GM18951 (cell line): ENCODE measurements around the gene DEGS2.

Experiments used
- POLR2A ChIP-seq: IDR thresholded peaks from 4 replicates; pipeline ENCODE4 v1.6.1; 2011; ENCODE audit warnings: mild to moderate bottlenecking; ENCODE audit not compliant: insufficient read length, insufficient read depth; ENCODE audit errors: extremely low read depth
- in situ Hi-C: fragments of 300-500 bp; cut with MboI; formaldehyde crosslinking; loops from one replicate; pipeline ENCODE4 v1.12.0; 2022; ENCODE audit warnings: low sequenced_read_pairs, mixed read lengths, inconsistent platforms; ENCODE audit not compliant: unreplicated experiment

DEGS2 gene

GRCh38 chr14:100105357-100106169 lies 53.9 kb downstream of the DEGS2 start:
- no peak for TF ChIP-seq POLR2A
- in situ Hi-C loops, result loop anchor here (25.0 kb wide), 1 partner anchor 118 kb away; no protein-coding TSS in a partner anchor

- TF ChIP-seq POLR2A, result no peak
- in situ Hi-C loops, result loop anchor here (25.0 kb wide), 1 partner anchor 117 kb away; no protein-coding TSS in a partner anchor
Measured at GRCh38 chr14:100104523-100105300, 54.7 kb downstream of the DEGS2 start.

- in situ Hi-C loops, result loop anchor here (25.0 kb wide), 1 partner anchor 117 kb away; no protein-coding TSS in a partner anchor
- no peak for TF ChIP-seq POLR2A
Measured at GRCh38 chr14:100104006-100104352, 55.5 kb downstream of the DEGS2 start.

GRCh38 chr14:100103250-100104005 lies 56.0 kb downstream of the DEGS2 start:
- TF ChIP-seq POLR2A, result no peak
- in situ Hi-C loops, result loop anchor here (25.0 kb wide), 1 partner anchor 116 kb away; no protein-coding TSS in a partner anchor

GRCh38 chr14:100102156-100102785 lies 57.2 kb downstream of the DEGS2 start:
- in situ Hi-C loops, result loop anchor here (25.0 kb wide), 1 partner anchor 115 kb away; no protein-coding TSS in a partner anchor
- no peak for TF ChIP-seq POLR2A

GRCh38 chr14:100100032-100100703 lies 59.3 kb downstream of the DEGS2 start:
- TF ChIP-seq POLR2A, result no peak
- in situ Hi-C loops, result loop anchor here (25.0 kb wide), 1 partner anchor 113 kb away; no protein-coding TSS in a partner anchor

GRCh38 chr14:100098171-100098570 lies 61.3 kb downstream of the DEGS2 start:
- no peak for TF ChIP-seq POLR2A
- in situ Hi-C loops, result no loop called here

GRCh38 chr14:100096656-100097055 lies 62.8 kb downstream of the DEGS2 start:
- in situ Hi-C loops, result no loop called here
- no peak for TF ChIP-seq POLR2A
